Adipose tissue (tissue), 3 donors: ENCODE data around the gene U2SURP. TPM values are rescaled to one million over a fixed set of nuclear protein-coding genes. Genes with fewer than 3 reads are reported as not detected.
"Not testable (repeated sequence)": the region's sequence is repeated elsewhere in the genome, so short reads cannot be mapped to it uniquely, and the experiment has no call there.

Experiments used
- H3K27ac ChIP-seq: one replicate; pipeline ENCODE4 v1.5.1; 2013; ENCODE audit warnings: low read depth, low read length
- whole genome bisulfite sequencing, 3 donors: extraction: QIAGEN DNeasy Blood & Tissue Kit; methylation state at CpG; one replicate each; pipeline ENCODE4 v1.1.7; 2013; 5-methylcytosine and 5-hydroxymethylcytosine counted together
- polyA plus RNA-seq, 3 donors: library from polyadenylated mRNA; stranded (reverse); fragments of 200-250 nt; gene quantifications; one replicate each; pipeline ENCODE4 v1.2.3, GENCODE V29; 2013
- donor health status: healthy with polysubstance abuse.
- donor health status: Bipolar disorder and iron deficiency.
- donor health status: healthy.

U2SURP gene
- polyA plus RNA-seq, 3 donors, result 16.0 to 25.9 (median 25.1) TPM

DNA sequence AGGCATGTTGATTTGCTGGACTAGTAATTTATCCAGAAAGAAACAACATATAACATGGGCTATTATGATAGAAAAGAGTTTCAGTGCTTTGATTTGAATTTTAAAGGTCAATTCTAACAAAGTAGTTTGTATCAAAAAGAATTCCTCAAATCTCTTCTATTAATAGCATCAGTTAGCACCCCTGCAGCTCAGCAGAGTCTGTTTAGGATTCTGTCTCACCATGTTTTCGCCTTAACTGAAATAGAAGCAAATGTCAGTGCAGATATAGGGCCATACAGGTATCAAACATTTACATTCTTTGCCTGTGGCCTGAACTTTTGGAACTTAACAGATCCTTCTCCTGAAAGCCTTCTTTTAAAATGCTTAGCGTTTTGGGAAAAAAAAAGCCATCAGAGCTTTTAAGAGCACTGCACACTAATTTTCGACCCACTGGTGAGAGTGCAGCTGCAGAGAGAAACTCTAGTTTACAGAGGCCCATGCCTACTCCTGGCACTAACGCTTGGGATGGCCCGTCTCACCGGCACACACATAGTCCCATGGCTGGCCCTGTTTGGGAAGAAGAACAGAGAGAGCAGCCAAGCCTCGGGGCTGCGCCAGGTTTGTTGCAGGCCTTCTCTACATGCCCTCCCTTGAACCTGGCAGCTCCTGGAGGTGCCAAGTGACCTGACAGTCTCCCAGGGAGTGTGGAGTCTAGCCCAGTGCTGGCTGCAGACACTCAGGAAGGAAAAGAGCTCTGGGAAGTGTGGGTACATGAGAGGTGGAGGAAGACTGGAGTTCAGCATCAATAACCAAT lies 28.0 kb upstream of the U2SURP start:
- H3K27ac ChIP-seq, result no peak overlapping the region
- 77 to 87% (median 82%) methylated on average over 8 of the region's 8 CpGs for WGBS, 3 donors

GRCh38 chr3:142975316-142975995 lies 25.9 kb upstream of the U2SURP start:
- no peak overlapping the region for H3K27ac ChIP-seq
- WGBS, 3 donors, result 89 to 97% (median 94%) methylated on average over 4 of the region's 4 CpGs

DNA sequence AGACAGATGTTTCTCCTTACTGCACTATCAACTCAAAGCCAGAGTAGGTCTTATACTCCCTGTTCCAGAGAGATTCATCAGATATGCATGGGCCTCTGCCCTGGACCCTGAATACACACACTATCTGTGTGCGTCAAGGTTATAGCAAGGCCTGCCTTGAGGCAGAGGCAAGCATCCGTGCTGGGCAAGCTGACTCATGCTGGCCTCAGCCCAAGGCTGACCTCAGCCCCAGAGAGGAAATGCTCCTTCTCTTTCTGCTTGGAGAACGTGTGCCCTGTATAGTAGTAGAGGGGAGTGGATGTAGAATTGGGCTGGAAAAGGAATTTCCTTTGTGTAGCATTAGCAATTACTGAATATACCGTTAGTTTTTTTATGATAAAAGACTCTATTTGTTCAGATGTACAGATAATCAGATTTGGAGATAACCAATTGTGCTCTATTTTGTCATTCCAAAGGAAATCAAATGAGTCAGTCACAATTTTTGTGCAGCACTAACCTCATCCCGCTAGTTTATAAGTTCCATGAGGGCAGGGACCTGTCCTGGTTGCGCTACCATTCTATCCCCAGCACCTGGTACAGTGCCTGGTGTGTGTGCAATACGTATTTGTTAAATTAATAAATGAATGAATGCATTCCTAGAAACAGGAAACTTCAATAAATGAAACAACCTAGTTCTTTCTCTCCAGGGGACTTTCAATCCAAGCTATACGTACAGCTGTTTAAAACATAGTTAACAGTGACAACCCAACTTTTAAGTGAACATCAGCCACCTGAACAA lies 24.6 kb upstream of the U2SURP start:
- no peak overlapping the region for H3K27ac ChIP-seq
- 45 to 53% (median 47%) methylated on average over 8 of the region's 8 CpGs for WGBS, 3 donors

GRCh38 chr3:142977399-142977728 lies 24.0 kb upstream of the U2SURP start:
- no peak overlapping the region for H3K27ac ChIP-seq
- 74 to 84% (median 81%) methylated on average over 1 of the region's 1 CpG for WGBS, 3 donors

DNA sequence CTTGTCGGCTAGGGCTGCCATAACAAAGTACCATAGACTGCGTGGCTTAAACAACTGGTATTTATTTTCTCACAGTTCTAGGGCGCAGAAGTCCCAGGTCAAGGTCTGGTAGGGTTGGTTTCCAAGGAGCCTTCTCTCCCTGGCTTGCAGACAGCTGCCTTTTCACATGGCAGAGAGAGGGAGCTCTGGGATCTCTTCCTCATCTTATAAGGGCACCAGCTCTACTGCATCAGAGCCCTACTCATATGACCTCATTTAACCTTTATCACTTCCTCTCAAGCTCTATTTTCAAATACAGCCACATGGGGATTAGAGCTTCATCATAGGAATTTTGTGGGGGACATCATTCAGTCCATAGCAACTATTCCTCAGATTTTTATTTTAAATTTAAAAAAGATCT lies 20.3 kb upstream of the U2SURP start:
- WGBS, 3 donors, result 49 to 80% (median 59%) methylated on average over 3 of the region's 3 CpGs
- no peak overlapping the region for H3K27ac ChIP-seq

GRCh38 chr3:142982038-142982773 lies 19.2 kb upstream of the U2SURP start:
- H3K27ac ChIP-seq, result no peak overlapping the region

GRCh38 chr3:142983318-142983717 lies 18.1 kb upstream of the U2SURP start:
- no peak overlapping the region for H3K27ac ChIP-seq
- 72 to 89% (median 86%) methylated on average over 2 of the region's 2 CpGs for WGBS, 3 donors

More at GRCh38 chr3:142982038-142982773, 19.2 kb upstream of the U2SURP start:
- 46 to 60% (median 58%) methylated on average over 7 of the region's 7 CpGs for WGBS, 3 donors

- no peak overlapping the region for H3K27ac ChIP-seq
- 87 to 95% (median 95%) methylated on average over 3 of the region's 3 CpGs for WGBS, 3 donors
These were observed 17.1 kb upstream of the U2SURP start for GRCh38 chr3:142984255-142984654.

GRCh38 chr3:142987080-142987700 lies 14.2 kb upstream of the U2SURP start:
- no peak overlapping the region for H3K27ac ChIP-seq
- WGBS, 3 donors, result 44 to 69% (median 64%) methylated on average over 5 of the region's 5 CpGs

- 25 to 26% (median 25%) methylated on average over 7 of the region's 7 CpGs for WGBS, 3 donors
- no peak overlapping the region for H3K27ac ChIP-seq
These were observed 13.7 kb upstream of the U2SURP start for GRCh38 chr3:142987707-142988106.

- 84 to 96% (median 89%) methylated on average over 2 of the region's 2 CpGs for WGBS, 3 donors
- not testable (repeated sequence) for H3K27ac ChIP-seq
These were observed 13.1 kb upstream of the U2SURP start for GRCh38 chr3:142988221-142988620.

DNA sequence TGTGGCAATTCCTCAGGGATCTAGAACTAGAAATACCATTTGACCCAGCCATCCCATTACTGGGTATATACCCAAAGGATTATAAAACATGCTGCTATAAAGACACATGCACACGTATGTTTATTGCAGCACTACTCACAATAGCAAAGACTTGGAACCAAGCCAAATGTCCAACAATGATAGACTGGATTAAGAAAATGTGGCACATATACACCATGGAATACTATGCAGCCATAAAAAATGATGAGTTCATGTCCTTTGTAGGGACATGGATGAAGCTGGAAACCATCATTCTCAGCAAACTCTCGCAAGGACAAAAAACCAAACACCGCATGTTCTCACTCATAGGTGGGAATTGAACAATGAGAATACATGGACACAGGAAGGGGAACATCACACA lies 12.5 kb upstream of the U2SURP start:
- 100% methylated on average over 2 of the region's 3 CpGs; no CpG with 5 or more reads in 2 of the 3 donors for WGBS, 3 donors
- not testable (repeated sequence) for H3K27ac ChIP-seq

DNA sequence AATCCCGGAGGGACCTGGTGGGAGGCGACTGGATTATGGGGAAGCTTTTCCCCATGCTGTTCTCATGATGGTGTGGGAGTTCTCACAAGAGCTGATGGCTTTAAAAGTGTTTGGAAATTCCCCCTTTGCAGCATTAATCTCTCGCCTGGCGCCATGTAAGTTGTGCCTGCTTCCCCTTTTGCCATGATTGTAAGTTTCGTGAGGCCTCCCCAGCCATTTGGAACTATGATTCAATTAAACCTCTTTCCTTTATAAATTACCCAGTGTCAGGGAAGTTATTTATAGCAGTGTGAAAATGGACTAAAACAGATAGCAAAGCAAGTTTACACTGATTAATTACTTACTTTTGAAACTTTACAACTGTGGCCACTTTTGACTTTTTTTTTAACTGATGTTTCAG lies 10.6 kb upstream of the U2SURP start:
- no peak overlapping the region for H3K27ac ChIP-seq
- WGBS, 3 donors, result 64 to 69% (median 66%) methylated on average over 5 of the region's 5 CpGs

- 79 to 89% (median 85%) methylated on average over 7 of the region's 7 CpGs for WGBS, 3 donors
- H3K27ac ChIP-seq, result no peak overlapping the region
These were observed 9.0 kb upstream of the U2SURP start for GRCh38 chr3:142992323-142992722.

- no peak overlapping the region for H3K27ac ChIP-seq
- WGBS, 3 donors, result 9 to 20% (median 10%) methylated on average over 4 of the region's 4 CpGs
These were observed 7.4 kb upstream of the U2SURP start for GRCh38 chr3:142993958-142994442.

- 30 to 31% (median 31%) methylated on average over 2 of the region's 2 CpGs for WGBS, 3 donors
- no peak overlapping the region for H3K27ac ChIP-seq
These were observed 4.0 kb upstream of the U2SURP start for GRCh38 chr3:142997330-142997729.

DNA sequence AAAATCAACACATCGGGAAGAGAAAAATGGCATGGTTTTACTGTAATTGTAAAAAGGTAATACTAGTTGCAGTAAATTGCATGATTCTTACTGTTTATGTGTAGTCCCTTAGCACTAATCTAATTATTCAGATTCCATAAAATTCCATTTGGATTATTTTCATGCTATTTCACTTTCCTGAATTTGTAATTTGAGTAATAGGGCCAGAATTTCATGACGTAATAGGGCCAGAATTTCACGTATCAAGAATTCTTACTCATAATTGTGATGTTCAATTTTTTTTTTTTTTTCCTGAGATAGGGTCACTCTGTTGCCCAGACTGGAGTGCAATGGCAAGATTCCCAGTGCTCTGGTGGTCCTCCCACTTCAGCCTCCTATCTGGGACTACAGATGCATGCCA lies 2.9 kb upstream of the U2SURP start:
- WGBS, 3 donors, result 75 to 91% (median 75%) methylated on average over 3 of the region's 3 CpGs
- H3K27ac ChIP-seq, result no peak overlapping the region

GRCh38 chr3:142999881-143000280 lies 1.5 kb upstream of the U2SURP start:
- WGBS, 3 donors, result 53 to 88% (median 84%) methylated on average over 4 of the region's 4 CpGs
- H3K27ac ChIP-seq, result no peak overlapping the region
